ENCODE data around the gene TBC1D14. TPM values are rescaled to one million over a fixed set of nuclear protein-coding genes. Genes with fewer than 3 reads are reported as not detected.

Gene TBC1D14
- total RNA-seq, 2 experiments from 2014 or later = 38.4 to 44.1 TPM

- ChIA-PET POLR2A (no interaction called here), CTCF (ENCODE audit: unreplicated experiment) (no interaction called here)
- no peak overlapping the region for H3K4me3 ChIP-seq (ENCODE audit: low read depth, low read length, poor library complexity, severe bottlenecking)
- no peak for DNase-seq (ENCODE audit: low spot score)
- no peak overlapping the region for H3K4me2 ChIP-seq (ENCODE audit: low read length)
- intact Hi-C loops (cut with micrococcal nuclease; ENCODE audit: unreplicated experiment) = no loop called here
- H3K9me2 ChIP-seq (ENCODE audit: insufficient read depth, low read length) = no peaks in the 10 kb centered on the region
- H3K9me3 ChIP-seq (ENCODE audit: low read length) = no peaks in the 10 kb centered on the region
- H2AFZ ChIP-seq (ENCODE audit: low read length) = no peak overlapping the region
- peaks cover 77% of the 10 kb centered on the region for H3K36me3 ChIP-seq (ENCODE audit: insufficient read depth, low read length)
- H3K4me1 ChIP-seq (ENCODE audit: insufficient read depth, low read length, poor library complexity, severe bottlenecking) = no peaks in the 10 kb centered on the region
- TF ChIP-seq, protein P1, sequence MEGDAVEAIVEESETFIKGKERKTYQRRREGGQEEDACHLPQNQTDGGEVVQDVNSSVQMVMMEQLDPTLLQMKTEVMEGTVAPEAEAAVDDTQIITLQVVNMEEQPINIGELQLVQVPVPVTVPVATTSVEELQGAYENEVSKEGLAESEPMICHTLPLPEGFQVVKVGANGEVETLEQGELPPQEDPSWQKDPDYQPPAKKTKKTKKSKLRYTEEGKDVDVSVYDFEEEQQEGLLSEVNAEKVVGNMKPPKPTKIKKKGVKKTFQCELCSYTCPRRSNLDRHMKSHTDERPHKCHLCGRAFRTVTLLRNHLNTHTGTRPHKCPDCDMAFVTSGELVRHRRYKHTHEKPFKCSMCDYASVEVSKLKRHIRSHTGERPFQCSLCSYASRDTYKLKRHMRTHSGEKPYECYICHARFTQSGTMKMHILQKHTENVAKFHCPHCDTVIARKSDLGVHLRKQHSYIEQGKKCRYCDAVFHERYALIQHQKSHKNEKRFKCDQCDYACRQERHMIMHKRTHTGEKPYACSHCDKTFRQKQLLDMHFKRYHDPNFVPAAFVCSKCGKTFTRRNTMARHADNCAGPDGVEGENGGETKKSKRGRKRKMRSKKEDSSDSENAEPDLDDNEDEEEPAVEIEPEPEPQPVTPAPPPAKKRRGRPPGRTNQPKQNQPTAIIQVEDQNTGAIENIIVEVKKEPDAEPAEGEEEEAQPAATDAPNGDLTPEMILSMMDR (conservative IDR thresholded peaks at IDR 0.05; ENCODE audit: low read length) = no peak
- no peak for TF ChIP-seq EZH2phosphoT487 (IDR thresholded peaks at IDR 0.05; ENCODE audit: borderline replicate concordance, low read depth, low read length)
- BruUV-seq (replicated peaks) = no TSS peak
- H4K20me1 ChIP-seq (ENCODE audit: insufficient read depth, low read length) = no peaks in the 10 kb centered on the region
- no peaks in the 10 kb centered on the region for H3K79me2 ChIP-seq (ENCODE audit: insufficient read depth, low read depth, low read length)
- no peak overlapping the region for H3K27ac ChIP-seq (ENCODE audit: low read depth, low read length, poor library complexity, severe bottlenecking)
These were observed 91.0 kb downstream of the TBC1D14 start for GRCh38 chr4:7000421-7001176.

GRCh38 chr4:7001271-7001670 is 91.6 kb downstream of the TBC1D14 start:
- Histone ChIP-seq H3K9me2 (ENCODE audit: insufficient read depth, low read length) (no peaks in the 10 kb centered on the region), H3K27ac (ENCODE audit: low read depth, low read length, poor library complexity, severe bottlenecking) (no peak overlapping the region), H3K4me3 (ENCODE audit: low read depth, low read length, poor library complexity, severe bottlenecking) (no peak overlapping the region), H4K20me1 (ENCODE audit: insufficient read depth, low read length) (no peaks in the 10 kb centered on the region), H3K9me3 (ENCODE audit: low read length) (no peaks in the 10 kb centered on the region), H3K36me3 (ENCODE audit: insufficient read depth, low read length) (peaks cover 75% of the 10 kb centered on the region), H3K79me2 (ENCODE audit: insufficient read depth, low read depth, low read length) (no peaks in the 10 kb centered on the region), H3K4me1 (ENCODE audit: insufficient read depth, low read length, poor library complexity, severe bottlenecking) (no peaks in the 10 kb centered on the region), H2AFZ (ENCODE audit: low read length) (no peak overlapping the region), H3K4me2 (ENCODE audit: low read length) (no peak overlapping the region)
- no peak for DNase-seq (ENCODE audit: low spot score)
- TF ChIP-seq EZH2phosphoT487 (IDR thresholded peaks at IDR 0.05; ENCODE audit: borderline replicate concordance, low read depth, low read length) = no peak
- TF ChIP-seq, protein P1 (conservative IDR thresholded peaks at IDR 0.05; ENCODE audit: low read length) = no peak
- ChIA-PET POLR2A (no interaction called here), CTCF (ENCODE audit: unreplicated experiment) (no interaction called here)
- BruUV-seq (replicated peaks) = no TSS peak
- intact Hi-C loops (cut with micrococcal nuclease; ENCODE audit: unreplicated experiment) = no loop called here

GRCh38 chr4:7002336-7002735 is 92.7 kb downstream of the TBC1D14 start:
- POLR2A ChIA-PET = no interaction called here

More at GRCh38 chr4:7002336-7002735, 92.7 kb downstream of the TBC1D14 start:
- CTCF ChIA-PET (ENCODE audit: unreplicated experiment) = no interaction called here
- Histone ChIP-seq H3K79me2 (ENCODE audit: insufficient read depth, low read depth, low read length) (no peaks in the 10 kb centered on the region), H3K36me3 (ENCODE audit: insufficient read depth, low read length) (peaks cover 76% of the 10 kb centered on the region), H3K9me2 (ENCODE audit: insufficient read depth, low read length) (no peaks in the 10 kb centered on the region), H3K9me3 (ENCODE audit: low read length) (no peaks in the 10 kb centered on the region), H3K4me2 (ENCODE audit: low read length) (no peak overlapping the region), H2AFZ (ENCODE audit: low read length) (no peak overlapping the region), H3K27ac (ENCODE audit: low read depth, low read length, poor library complexity, severe bottlenecking) (no peak overlapping the region), H3K4me3 (ENCODE audit: low read depth, low read length, poor library complexity, severe bottlenecking) (no peak overlapping the region), H4K20me1 (ENCODE audit: insufficient read depth, low read length) (no peaks in the 10 kb centered on the region), H3K4me1 (ENCODE audit: insufficient read depth, low read length, poor library complexity, severe bottlenecking) (no peaks in the 10 kb centered on the region)
- intact Hi-C loops (cut with micrococcal nuclease; ENCODE audit: unreplicated experiment) = no loop called here
- TF ChIP-seq EZH2phosphoT487 (IDR thresholded peaks at IDR 0.05; ENCODE audit: borderline replicate concordance, low read depth, low read length) = no peak
- TF ChIP-seq, protein P1 (conservative IDR thresholded peaks at IDR 0.05; ENCODE audit: low read length) = no peak
- no peak for DNase-seq (ENCODE audit: low spot score)
- no TSS peak for BruUV-seq (replicated peaks)
